Adrenal gland (tissue), 5 donors: ENCODE measurements around the gene BRAF.

ENCODE experiments used
- POLR2A ChIP-seq, 2 donors: fragments of 450-650 bp; IDR thresholded peaks; one replicate each; pipeline ENCODE4 v1.6.1; 2017; ENCODE audit warnings: antibody characterized with exemption in 2 of 2, mild to moderate bottlenecking in 2 of 2, moderate library complexity in 1 of 2
- TF ChIP-seq, protein P1 (sequence below), 6 experiments: fragments of 450-650 bp in 4 of 6; fragments of 200-600 bp in 2 of 6; sonication (generic) in 1 of 6; IDR thresholded peaks; 1 replicate in 5 of 6; 2 replicates in 1 of 6; pipeline versions ENCODE4 v1.5.1 to v1.8.0; 2016 to 2021; ENCODE audit warnings: antibody characterized with exemption in 6 of 6, mild to moderate bottlenecking in 2 of 6, moderate library complexity in 1 of 6
- donor health status: DM: no; HTN: no; CAD: no.

DNA sequence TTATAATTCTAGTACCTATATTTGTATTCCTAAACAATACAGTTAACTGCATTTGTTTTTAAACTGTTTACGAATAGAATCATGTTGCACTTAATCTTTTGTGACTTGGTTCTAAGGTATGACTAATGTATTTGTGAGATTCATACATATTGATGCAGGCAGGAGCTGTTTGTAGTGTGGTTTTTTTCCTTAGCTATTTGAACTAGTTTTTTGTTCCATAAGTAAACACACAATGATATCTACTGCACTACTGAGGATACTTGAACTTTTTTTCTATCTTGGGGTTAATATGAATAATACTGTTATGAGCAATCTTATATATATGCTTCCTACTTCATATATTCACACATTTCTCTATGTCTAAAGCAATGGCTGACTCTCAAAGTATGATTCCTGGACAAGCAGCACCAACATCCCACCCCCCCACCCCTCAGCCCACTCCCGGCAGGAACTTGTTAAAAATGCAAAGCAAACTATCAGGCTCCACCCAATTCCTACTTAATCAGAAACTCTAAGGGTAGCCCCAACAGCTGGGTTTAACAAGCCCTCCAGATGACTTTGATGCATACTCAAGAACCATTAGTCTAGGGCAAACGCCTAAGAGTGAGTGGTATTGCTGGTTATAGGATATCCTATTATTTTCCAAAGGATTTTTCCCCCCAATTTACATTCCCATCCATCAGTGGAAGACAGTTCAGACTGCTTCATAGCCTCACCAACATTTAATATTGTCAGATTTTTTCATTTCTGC lies 25.8 kb downstream of the BRAF start:
- no peak for TF ChIP-seq POLR2A (IDR thresholded peaks at IDR 0.05)
- TF ChIP-seq, protein P1, sequence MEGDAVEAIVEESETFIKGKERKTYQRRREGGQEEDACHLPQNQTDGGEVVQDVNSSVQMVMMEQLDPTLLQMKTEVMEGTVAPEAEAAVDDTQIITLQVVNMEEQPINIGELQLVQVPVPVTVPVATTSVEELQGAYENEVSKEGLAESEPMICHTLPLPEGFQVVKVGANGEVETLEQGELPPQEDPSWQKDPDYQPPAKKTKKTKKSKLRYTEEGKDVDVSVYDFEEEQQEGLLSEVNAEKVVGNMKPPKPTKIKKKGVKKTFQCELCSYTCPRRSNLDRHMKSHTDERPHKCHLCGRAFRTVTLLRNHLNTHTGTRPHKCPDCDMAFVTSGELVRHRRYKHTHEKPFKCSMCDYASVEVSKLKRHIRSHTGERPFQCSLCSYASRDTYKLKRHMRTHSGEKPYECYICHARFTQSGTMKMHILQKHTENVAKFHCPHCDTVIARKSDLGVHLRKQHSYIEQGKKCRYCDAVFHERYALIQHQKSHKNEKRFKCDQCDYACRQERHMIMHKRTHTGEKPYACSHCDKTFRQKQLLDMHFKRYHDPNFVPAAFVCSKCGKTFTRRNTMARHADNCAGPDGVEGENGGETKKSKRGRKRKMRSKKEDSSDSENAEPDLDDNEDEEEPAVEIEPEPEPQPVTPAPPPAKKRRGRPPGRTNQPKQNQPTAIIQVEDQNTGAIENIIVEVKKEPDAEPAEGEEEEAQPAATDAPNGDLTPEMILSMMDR (IDR thresholded peaks at IDR 0.05), result no peak
